Neural cell (in vitro differentiated cells): Measurements from ENCODE around the gene DCHS2.

Experiments used
- EZH2 ChIP-seq: fragments of 200-600, 300-800 bp; shearing (Covaris generic), sonication (generic); IDR thresholded peaks from 2 replicates; pipeline ENCODE4 v1.6.1; 2014; ENCODE audit warnings: antibody characterized with exemption, low read length, borderline replicate concordance, mild to moderate bottlenecking; ENCODE audit not compliant: insufficient read depth, poor library complexity, severe bottlenecking
- TAF1 ChIP-seq: IDR thresholded peaks from 2 replicates; pipeline ENCODE4 v1.6.1; 2012; ENCODE audit warnings: low read depth
- TF ChIP-seq, protein P1 (sequence below): fragments of 450-650 bp; IDR thresholded peaks from 2 replicates; pipeline ENCODE4 v1.5.1; 2014; ENCODE audit warnings: antibody characterized with exemption, mild to moderate bottlenecking, moderate library complexity; ENCODE audit not compliant: poor library complexity, severe bottlenecking

DNA sequence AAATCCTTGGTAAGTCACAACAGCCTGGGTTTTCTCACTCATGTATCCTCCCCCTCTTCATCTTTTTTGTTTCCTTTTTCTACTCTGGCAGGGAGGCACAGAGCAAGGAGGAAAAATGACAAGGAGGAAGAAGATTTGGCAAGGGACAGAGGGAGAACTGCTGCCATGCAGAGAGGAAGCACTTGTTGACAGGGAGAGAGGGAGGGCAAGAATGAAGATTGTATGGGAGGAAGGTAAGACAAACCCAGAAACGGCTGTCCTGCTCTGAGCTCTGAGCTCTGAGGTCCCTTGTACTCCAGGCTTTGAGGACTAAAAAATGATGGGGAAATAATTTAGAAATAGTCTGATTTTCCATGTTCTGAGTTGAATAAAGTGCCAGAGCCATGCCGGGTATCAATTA is 123.9 kb downstream of the DCHS2 start:
- no peak for TF ChIP-seq EZH2
- TF ChIP-seq, protein P1, sequence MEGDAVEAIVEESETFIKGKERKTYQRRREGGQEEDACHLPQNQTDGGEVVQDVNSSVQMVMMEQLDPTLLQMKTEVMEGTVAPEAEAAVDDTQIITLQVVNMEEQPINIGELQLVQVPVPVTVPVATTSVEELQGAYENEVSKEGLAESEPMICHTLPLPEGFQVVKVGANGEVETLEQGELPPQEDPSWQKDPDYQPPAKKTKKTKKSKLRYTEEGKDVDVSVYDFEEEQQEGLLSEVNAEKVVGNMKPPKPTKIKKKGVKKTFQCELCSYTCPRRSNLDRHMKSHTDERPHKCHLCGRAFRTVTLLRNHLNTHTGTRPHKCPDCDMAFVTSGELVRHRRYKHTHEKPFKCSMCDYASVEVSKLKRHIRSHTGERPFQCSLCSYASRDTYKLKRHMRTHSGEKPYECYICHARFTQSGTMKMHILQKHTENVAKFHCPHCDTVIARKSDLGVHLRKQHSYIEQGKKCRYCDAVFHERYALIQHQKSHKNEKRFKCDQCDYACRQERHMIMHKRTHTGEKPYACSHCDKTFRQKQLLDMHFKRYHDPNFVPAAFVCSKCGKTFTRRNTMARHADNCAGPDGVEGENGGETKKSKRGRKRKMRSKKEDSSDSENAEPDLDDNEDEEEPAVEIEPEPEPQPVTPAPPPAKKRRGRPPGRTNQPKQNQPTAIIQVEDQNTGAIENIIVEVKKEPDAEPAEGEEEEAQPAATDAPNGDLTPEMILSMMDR = no peak
- no peak for TF ChIP-seq TAF1
